ENCODE results near the gene WNT6. TPM values are rescaled to one million over a fixed set of nuclear protein-coding genes. Genes with fewer than 3 reads are reported as not detected.

Gene WNT6
- 1 to 10 TPM; 1.8 TPM for total RNA-seq
- long read RNA-seq = 0 reads

DNA sequence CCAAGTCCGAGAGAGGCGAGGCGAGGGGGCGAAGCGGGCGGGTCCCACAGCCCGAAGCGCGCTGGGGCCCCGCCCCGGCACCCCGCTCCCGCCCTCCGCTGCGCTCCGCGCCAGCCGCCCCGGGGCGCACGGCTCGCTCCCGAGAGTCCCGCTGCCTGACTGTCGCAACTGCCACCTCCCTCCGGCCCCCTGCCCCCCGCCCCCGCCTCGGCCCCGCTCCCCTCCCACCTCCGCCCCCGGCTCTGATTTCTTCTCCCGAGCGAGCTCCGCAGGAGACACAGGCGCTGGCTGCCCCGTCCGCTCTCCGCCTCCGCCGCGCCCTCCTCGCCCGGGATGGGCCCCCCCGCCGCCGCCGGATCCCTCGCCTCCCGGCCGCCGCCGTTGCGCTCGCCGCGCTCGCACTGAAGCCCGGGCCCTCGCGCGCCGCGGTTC, at the start of gene WNT6:
TSS of gene WNT6 (plus strand) at position 250 of the 432 bp plus-strand sequence. CDS start 233 bp downstream, outside the sequence.
- ATAC-seq (peak; percentile 14 to 29), DNase-seq (no peak)
- intact Hi-C loops (cut with DNase I) = no loop called here

DNA sequence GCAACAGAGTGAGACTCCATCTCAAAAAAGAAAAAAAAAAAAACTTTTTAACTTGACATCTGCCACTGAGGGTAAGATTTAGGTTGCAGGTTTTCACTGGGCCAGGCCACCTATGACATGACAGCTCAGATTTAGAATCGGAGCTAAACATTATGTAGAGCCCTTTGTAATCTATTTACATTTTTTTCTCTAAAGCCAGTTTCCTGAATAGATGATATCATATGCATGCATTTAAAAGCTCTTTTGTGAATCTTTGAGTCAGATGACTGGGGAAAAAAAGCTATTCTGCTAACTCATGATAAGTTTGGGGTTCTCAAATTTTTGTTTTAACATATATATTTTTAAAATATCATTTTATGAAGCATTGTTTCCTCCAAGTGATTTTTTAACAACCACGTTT, 49.3 kb upstream of the WNT6 start:
- intact Hi-C loops (cut with DNase I) = no loop called here
- ATAC-seq (no peak), DNase-seq (no peak)

DNA sequence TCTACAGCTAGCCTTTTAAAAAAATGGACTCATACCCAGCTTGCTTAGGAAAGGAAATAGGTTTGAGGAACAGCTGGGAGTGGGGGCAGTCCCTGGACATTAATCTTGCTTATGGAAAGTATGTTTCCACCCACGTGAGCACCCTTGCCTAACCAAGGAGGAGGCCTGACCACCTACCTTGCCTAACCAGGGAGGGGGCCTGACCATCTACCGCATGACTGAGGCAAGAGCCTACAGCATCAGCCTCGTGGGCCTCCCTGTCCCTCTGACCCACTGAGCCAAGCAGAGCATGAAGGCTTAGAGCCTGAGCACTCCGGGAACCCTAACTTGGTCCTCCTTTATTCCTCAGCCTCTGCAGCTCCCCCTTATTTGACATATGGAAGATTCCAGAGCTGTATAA, 48.2 kb upstream of the WNT6 start:
- ATAC-seq (no peak), DNase-seq (no peak)
- intact Hi-C loops (cut with DNase I) = no loop called here

DNA sequence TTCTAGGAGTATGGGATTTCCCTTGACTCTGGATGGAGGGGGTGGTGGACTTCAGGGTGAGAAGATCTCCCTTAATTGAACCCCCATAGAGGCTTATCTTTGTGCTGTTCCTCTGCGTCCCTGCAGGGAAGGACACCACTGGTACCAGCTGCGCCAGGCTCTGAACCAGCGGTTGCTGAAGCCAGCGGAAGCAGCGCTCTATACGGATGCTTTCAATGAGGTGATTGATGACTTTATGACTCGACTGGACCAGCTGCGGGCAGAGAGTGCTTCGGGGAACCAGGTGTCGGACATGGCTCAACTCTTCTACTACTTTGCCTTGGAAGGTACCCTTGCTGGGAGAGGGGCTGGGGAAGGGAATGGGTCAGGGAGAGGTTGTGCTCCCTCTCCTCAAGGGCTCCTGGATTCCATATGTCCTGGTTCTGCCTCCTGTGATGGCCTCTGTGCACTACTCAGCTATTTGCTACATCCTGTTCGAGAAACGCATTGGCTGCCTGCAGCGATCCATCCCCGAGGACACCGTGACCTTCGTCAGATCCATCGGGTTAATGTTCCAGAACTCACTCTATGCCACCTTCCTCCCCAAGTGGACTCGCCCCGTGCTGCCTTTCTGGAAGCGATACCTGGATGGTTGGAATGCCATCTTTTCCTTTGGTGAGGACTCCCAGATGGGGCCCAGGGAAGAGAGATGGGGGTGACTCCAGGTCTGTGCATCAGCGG, 47.3 kb upstream of the WNT6 start:
- DNase-seq (no peak), ATAC-seq (no peak)
- intact Hi-C loops (cut with DNase I) = no loop called here

DNA sequence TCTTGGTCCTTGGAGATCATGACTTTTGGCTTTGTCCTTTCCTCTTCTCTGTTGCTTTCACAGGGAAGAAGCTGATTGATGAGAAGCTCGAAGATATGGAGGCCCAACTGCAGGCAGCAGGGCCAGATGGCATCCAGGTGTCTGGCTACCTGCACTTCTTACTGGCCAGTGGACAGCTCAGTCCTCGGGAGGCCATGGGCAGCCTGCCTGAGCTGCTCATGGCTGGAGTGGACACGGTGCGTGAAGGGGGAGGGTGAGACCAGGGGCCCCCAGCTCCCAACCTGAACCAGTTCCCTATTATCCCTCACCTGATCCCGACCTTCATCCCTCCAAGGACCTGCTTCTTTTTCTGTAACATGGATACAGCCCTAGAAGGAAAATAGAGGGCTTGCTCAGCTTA, 46.7 kb upstream of the WNT6 start:
- no peak for DNase-seq
- intact Hi-C loops (cut with DNase I) = no loop called here
- ATAC-seq = no peak

DNA sequence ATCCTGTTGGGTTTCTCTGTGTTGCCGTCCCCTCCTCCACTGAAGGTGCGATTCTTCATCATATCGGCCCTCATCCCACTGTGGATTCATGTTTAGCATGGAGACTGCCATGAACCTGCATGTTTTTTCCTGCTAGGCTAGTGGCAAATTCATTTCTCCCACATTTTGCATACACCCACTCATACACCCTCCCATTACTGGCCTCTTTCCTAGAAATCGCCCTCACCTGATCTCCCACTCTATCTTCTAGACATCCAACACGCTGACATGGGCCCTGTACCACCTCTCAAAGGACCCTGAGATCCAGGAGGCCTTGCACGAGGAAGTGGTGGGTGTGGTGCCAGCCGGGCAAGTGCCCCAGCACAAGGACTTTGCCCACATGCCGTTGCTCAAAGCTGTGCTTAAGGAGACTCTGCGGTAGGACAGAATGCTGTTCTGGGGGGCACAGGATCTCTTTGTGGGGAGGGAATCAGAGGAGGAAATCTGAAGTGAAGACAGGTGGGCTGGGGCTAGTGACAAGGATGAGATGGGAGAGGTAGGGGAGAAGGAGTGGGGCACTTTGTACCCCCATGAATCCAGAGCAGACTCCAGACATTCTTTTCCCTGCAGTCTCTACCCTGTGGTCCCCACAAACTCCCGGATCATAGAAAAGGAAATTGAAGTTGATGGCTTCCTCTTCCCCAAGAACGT, 45.7 kb upstream of the WNT6 start:
- DNase-seq (no peak), ATAC-seq (no peak)
- intact Hi-C loops (cut with DNase I) = no loop called here

DNA sequence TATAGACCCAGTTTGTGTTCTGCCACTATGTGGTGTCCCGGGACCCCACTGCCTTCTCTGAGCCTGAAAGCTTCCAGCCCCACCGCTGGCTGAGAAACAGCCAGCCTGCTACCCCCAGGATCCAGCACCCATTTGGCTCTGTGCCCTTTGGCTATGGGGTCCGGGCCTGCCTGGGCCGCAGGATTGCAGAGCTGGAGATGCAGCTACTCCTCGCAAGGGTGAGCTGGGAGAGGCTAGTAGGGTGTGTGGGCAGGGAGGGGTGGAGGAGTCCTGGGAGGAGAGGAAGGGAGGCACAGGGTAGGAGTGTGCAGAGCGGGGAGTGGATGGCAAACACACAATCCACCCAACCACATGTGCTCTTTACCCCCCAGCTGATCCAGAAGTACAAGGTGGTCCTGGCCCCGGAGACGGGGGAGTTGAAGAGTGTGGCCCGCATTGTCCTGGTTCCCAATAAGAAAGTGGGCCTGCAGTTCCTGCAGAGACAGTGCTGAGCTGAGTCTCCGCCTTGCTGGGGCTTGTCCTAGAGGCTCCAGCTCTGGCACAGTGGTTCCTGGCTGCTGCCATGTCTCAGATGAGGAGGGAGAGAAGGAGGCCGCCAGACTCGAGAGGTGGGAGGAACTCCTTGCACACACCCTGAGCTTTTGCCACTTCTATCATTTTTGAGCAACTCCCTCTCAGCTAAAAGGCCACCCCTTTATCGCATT, 44.9 kb upstream of the WNT6 start:
- ATAC-seq (peak in 1 of 2 donors; percentile 39), DNase-seq (no peak)
- intact Hi-C loops (cut with DNase I) = no loop called here

DNA sequence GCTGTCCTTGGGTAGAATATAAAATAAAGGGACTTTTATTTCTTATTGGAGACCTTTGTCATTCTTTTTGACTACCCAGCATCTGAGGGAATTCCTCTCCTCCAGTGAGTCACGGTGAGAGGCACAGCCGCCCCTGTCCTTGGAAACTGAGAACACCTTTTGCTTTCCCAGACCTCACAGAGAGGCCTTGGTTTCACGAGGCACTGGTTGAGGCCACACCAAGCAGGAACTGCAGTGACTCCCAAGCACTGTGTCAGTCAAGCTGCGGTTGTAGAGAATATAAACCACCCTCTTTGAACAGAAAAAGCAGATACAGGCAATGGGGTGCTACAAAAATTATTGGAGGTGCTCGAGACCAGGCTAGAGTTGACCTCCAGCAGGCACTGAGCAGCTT, 44.4 kb upstream of the WNT6 start:
- DNase-seq (no peak), ATAC-seq (no peak)
- intact Hi-C loops (cut with DNase I) = no loop called here

DNA sequence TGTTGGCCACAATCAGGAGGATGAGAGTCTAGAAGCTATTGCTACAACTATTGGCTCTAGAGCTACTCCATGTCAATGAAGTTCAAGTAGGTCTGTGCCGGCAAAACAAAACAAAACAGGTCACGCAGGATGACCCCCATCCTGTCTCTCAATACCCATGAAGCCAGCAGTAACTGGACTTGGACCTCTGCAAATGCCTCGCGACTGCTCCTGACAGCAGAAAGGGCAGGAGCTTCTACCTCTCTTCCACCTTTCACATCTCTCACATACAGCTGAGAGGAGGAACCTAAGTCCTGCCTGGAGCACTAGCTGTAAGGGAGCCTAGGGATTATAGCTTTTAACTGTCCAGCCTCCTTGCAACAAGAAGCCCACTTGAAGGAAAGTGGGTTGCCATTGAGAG, 44.0 kb upstream of the WNT6 start:
- ATAC-seq (no peak), DNase-seq (no peak)
- intact Hi-C loops (cut with DNase I) = no loop called here

DNA sequence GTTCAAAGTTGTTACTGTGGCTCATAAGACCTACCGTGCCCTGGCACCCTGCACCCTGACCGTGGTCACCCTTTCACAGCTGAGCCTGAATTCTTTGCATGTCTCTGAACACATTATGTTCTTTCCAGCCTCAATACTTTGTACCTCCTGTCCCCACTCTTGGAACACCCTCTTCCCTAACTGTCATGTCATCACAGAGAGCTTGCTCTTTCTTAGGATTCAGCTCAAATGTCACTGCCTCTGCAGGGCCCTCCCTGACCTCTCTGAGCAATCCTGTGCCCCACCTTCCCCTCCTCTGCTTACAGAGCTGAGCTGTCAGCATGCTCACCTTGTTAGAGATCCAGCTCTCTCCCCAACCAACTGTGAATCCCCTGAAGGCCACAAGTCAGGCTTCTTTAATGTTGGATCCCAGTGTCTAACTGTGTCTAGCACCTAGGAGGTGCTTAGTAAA, 43.0 kb upstream of the WNT6 start:
- ATAC-seq = no peak

DNA sequence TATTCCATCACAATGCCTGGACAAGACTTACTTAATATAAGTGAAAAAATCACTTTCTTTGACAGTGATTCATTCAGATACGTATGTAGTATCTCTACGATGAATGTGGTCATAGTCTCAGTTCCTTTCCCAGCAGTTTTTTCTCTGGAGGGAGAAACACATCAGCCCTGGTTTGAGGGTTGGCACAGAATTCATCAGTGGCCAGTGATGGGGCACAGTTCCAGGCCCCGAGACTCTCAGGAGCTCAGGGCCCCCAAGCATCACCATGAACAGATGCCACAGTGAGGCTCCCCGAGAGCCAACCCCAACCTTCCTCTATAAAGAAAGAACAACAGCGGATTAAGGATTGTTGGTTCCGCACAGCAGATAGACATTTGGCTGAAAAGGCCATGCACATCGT, 40.5 kb upstream of the WNT6 start:
- intact Hi-C loops (cut with DNase I) = no loop called here
- ATAC-seq (no peak), DNase-seq (no peak)

More for the DNA sequence above, 43.0 kb upstream of the WNT6 start:
- DNase-seq = no peak
- intact Hi-C loops (cut with DNase I) = no loop called here

DNA sequence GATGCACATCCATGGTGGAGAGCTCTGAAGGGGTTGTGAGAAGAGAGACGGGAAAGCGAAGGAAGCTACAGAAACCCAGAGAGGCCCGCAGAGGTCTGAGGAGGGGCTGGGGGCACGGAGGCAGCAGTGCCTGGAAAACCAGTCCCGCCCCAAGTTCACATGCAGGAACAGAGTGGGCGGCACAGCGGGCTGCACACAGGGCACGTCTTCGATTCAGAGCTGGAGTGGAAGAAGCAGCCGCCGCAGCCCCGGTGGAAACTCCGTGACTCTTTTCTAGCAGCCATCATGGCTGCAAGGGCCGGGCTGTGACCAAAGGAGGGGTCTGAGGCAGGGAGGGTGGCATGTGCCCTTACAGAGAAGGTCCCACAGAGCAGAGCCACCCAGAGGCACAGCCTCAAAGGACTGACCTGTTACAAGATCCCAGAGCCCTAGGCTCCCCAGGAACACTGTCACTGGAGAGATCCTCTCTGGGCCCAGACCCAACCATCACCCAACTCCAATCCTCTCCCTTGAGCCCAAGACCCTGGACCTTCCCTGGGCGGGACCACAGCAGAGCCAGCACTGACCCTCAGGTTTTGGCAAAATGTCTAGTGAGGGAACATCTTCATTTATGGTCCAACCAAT, 38.7 kb upstream of the WNT6 start:
- no peak for ATAC-seq
- intact Hi-C loops (cut with DNase I) = no loop called here
- no peak for DNase-seq

DNA sequence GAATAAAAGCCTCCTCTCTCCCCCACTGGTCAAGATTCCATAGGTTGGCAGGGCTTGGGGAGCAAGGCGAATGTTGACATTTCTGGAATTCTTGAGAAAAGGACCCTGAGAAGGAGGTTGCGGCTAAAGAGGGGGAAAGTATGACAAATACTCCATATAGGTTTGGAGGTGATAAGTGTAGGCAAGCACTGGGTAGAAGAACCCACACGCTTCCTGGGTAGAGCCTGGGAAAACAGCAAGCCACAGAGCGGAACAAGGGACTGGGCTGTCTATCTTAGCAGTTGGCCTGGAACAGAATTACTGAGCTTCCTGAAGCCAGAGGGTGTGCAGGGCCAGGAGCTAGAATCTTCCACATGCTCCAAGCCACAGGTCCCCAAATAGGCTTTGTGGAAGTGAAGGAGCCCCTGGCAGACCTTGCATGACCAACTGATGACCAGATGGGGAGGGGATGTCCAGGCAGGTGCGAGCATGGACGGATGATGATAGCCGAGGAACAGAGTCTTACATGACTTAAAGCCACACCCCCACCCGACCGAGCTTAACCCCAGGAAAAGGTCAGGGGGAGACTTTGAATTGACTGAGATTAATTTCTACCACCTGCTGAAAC, 37.9 kb upstream of the WNT6 start:
- intact Hi-C loops (cut with DNase I) = no loop called here
- ATAC-seq (no peak), DNase-seq (no peak)

DNA sequence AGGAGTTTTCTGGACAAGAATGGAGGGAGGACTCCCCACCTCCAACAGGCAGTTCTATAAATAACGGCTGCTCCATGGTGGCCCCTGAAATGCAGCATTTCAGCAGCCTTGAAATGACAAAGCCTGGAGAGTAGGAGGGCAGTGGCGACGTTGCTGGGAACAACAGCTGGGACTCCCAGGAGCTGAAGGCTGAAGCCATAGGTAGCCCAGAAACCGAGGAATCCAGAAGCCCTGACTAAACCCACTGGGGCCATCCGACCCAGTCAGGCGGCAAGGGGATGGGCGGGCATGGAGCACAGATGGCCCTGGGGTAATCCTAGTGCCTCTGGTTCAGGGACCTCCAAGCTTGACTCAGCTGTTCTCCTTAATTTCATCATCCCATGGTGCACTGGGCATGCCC, 37.0 kb upstream of the WNT6 start:
- ATAC-seq (no peak), DNase-seq (no peak)
- intact Hi-C loops (cut with DNase I) = no loop called here

DNA sequence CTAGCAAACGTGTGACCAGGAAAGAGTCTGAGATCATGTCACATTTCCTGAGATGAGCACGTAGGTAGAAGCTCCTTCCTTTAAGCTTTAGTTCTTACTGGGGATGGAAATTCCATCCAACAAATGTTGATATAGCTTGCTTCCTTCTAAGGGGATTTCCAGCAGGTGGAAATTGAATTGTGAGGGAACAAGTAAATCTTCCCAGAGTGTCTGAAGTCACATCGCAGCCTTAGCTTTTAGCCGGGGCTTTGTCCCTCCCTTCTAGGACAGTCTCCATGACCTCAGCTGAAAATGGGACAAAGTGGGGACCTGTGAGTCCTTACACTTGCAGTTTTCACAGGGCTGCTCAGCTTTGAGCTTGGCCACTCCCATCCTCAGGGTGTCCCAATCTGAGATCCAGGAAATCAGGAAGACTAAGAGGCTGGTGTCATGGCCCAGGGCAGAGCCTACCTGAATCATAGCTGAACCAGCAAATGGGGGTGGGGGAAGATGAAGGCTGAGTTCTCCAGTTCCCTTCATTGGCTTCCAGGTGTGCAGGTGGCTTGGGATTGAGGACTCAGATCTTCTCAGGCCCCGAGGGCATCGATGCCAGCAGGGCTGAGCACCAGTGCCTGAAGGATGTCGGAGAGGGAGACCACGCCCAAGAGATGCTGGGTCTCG, 36.3 kb upstream of the WNT6 start:
- DNase-seq (no peak), ATAC-seq (no peak)
- intact Hi-C loops (cut with DNase I) = no loop called here

DNA sequence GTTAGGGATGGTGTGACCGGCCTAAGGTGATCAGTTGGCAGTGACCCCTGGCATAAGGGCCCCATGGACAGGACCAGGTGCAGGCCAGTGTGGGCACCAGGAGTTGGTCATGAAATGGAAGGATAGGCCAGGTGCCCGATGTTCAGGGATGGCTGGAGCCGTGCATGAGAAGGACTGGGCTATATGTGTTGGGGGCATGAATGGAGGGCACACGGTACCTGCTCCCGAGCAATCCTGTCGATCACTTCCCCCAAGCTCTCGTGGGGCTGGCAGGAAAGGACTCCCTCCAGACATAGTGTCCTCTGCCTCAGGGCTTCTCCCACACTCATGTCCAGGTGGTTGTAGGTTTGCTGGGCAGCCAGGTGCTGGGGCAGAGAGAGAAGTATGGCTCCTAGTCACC, 35.6 kb upstream of the WNT6 start:
- no peak for ATAC-seq
- DNase-seq = no peak
- intact Hi-C loops (cut with DNase I) = no loop called here

DNA sequence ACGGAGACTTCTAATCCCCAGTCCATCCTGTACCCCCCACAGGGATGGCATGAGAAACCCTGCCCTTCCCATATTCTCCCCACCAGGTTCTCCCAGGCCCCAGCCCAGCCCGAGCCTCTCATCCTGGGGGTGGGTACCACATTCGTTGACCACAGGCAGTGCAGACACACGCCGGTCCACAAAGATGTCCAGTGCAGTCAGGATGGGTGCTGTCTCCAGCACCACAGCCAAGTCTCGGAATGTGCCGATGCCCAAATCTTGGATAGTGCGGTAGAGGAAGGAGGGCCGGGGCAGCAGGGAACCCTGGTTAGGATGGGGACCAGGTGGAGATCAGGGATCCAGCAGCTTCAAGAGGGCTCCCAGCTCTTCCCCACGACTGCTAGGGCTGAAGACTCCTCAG, 32.8 kb upstream of the WNT6 start:
- DNase-seq = no peak

DNA sequence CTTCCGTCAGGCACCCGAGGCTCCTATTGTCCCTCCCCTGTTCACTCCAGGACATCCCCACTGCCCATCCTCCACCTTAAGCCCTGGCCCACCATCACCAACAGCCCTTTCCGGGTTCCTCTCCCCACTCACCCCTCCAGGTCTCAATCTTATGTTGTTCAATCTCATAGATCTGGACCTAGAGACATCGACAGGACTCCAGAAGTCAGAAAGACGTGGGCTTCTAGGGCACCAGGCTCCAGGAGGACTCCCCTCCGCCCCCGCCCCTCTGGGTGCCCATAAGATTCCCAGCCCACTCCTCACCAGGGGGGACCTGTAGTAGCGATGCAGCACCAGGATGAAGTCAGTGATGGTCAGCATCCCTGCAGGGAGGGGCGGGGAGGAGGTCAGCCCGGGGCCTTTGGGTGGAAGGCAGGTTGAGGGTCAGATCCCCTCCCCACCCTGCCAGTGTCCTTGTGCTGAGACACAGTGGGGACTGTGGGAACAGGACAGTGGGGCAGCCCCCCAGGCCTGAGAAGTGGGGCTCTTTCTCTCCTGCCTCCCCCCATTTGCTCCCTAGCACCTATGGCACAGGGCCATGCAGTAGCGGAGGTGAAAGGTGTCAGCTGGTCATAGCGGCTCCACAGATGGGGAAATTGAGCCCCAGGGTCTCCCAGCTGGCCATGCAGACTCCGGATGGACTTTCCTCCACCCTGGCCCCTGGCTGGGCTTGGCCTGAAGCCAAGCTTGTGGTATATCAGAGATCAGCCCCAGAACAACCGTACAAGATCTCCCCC, 31.7 kb upstream of the WNT6 start:
- ATAC-seq = no peak
- DNase-seq = no peak
- intact Hi-C loops (cut with DNase I) = no loop called here

More for the DNA sequence above, 32.8 kb upstream of the WNT6 start:
- intact Hi-C loops (cut with DNase I) = no loop called here
- no peak for ATAC-seq
